Endothelial cell of umbilical vein (primary cell): ENCODE measurements around the gene DSCAML1. TPM values are rescaled to one million over a fixed set of nuclear protein-coding genes. Genes with fewer than 3 reads are reported as not detected.

Experiments
- BruUV-seq: library from RNA; stranded (reverse); fragments of 400-500 nt; replicated peaks from 2 replicates; lab custom pipeline; 2021; lab: Mats Ljungman, UMichigan
- CTCF ChIA-PET: fragments of 300-600, 350-600 bp; sonication (Branson Sonifier 250); formaldehyde crosslinking; loops from one replicate; lab custom pipeline; 2021; ENCODE audit warnings: antibody characterized with exemption, inconsistent platforms; lab: Charles Lee
- POLR2A ChIA-PET: fragments of 300-600, 350-600 bp; sonication (Branson Sonifier 250); formaldehyde crosslinking; loops from one replicate; lab custom pipeline; 2021; ENCODE audit warnings: antibody characterized with exemption, inconsistent platforms; lab: Charles Lee
- DNase-seq: peaks from one replicate; pipeline ENCODE4 v3.0.0-alpha.2; 2011; ENCODE audit warnings: low read depth, low spot score
- FAIRE-seq: peaks from 2 replicates; lab custom pipeline; 2011; peaks lifted over from hg19 to GRCh38; lab: Jason Lieb, UNC
- H2AFZ ChIP-seq: 2 replicates; pipeline ENCODE4 v1.6.0; 2012; ENCODE audit warnings: low read depth, low read length, control low read depth, inconsistent platforms
- H3K27ac ChIP-seq: 2 replicates; pipeline ENCODE4 v1.5.1; 2011; ENCODE audit warnings: low read depth, mild to moderate bottlenecking, control low read depth, low read length, moderate library complexity; ENCODE audit not compliant: insufficient read depth
- H3K27me3 ChIP-seq, 2 experiments: 2 replicates each; pipeline versions ENCODE4 v1.6.0 to v1.6.1; 2011; ENCODE audit warnings: low read length in 2 of 2, mixed read lengths in 1 of 2; ENCODE audit not compliant: control insufficient read depth in 2 of 2, insufficient read depth in 2 of 2
- H3K36me3 ChIP-seq, 2 experiments: 2 replicates in 1 of 2; 3 replicates in 1 of 2; pipeline ENCODE4 v1.5.1; 2011; ENCODE audit warnings: low read length in 2 of 2, mild to moderate bottlenecking in 1 of 2, moderate library complexity in 1 of 2; ENCODE audit not compliant: control insufficient read depth in 2 of 2, insufficient read depth in 2 of 2; ENCODE audit errors: extremely low read depth in 1 of 2
- H3K4me1 ChIP-seq: 3 replicates; pipeline ENCODE4 v1.5.1; 2011; ENCODE audit warnings: mild to moderate bottlenecking, low read length; ENCODE audit not compliant: control insufficient read depth, insufficient read depth; ENCODE audit errors: extremely low read depth
- H3K4me2 ChIP-seq: 2 replicates; pipeline ENCODE4 v1.6.1; 2011; ENCODE audit warnings: low read length, control low read depth, mixed read lengths; ENCODE audit not compliant: insufficient read depth
- H3K4me3 ChIP-seq, 3 experiments: fragments of 200-600 bp in 1 of 3; sonication (generic), shearing (Covaris generic) in 1 of 3; replicated peaks in 1 of 3; 2 replicates each; pipeline ENCODE4 v1.5.1; 2011 to 2016; ENCODE audit warnings: control low read depth in 3 of 3, low read length in 3 of 3, mild to moderate bottlenecking in 2 of 3, inconsistent platforms in 1 of 3, low read depth in 1 of 3, moderate library complexity in 1 of 3; ENCODE audit not compliant: insufficient read depth in 1 of 3
- H3K79me2 ChIP-seq: 2 replicates; pipeline ENCODE4 v1.6.0; 2012; ENCODE audit warnings: low read length, inconsistent platforms; ENCODE audit not compliant: control insufficient read depth, insufficient read depth
- H3K9ac ChIP-seq: replicated peaks from 2 replicates; pipeline ENCODE3; 2011; ENCODE audit warnings: low read length, control low read depth; ENCODE audit not compliant: insufficient read depth; ENCODE audit errors: extremely low read depth
- H3K9me1 ChIP-seq: replicated peaks from 3 replicates; pipeline ENCODE4 v1.6.0; 2011; ENCODE audit warnings: mild to moderate bottlenecking, low read length; ENCODE audit not compliant: control insufficient read depth, insufficient read depth; ENCODE audit errors: extremely low read depth
- H3K9me3 ChIP-seq: replicated peaks from 2 replicates; pipeline ENCODE4 v1.5.1; 2012; ENCODE audit warnings: low read length, inconsistent platforms; ENCODE audit not compliant: control insufficient read depth, insufficient read depth
- H4K20me1 ChIP-seq: replicated peaks from 2 replicates; pipeline ENCODE3; 2011; ENCODE audit warnings: mild to moderate bottlenecking, low read length; ENCODE audit not compliant: control insufficient read depth, insufficient read depth; ENCODE audit errors: extremely low read depth
- CTCF ChIP-seq, 2 donors: IDR thresholded peaks; 1 replicate in 1 of 2; 2 replicates in 1 of 2; pipeline ENCODE4 v1.5.1; 2011; ENCODE audit warnings: low read length in 2 of 2, mild to moderate bottlenecking in 2 of 2, moderate library complexity in 2 of 2, control low read depth in 1 of 2, inconsistent platforms in 1 of 2, low read depth in 1 of 2; ENCODE audit not compliant: insufficient read depth in 1 of 2; ENCODE audit errors: extremely low read depth in 1 of 2
- MAX ChIP-seq: IDR thresholded peaks from 2 replicates; pipeline ENCODE4 v1.6.1; 2011; ENCODE audit not compliant: insufficient read depth, insufficient read length
- MYC ChIP-seq: IDR thresholded peaks from one replicate; pipeline ENCODE4 v1.6.1; 2011; ENCODE audit warnings: mild to moderate bottlenecking, low read depth, low read length
- dilution Hi-C: fragments of 300-500 bp; cut with MboI; formaldehyde crosslinking; loops from one replicate; pipeline ENCODE4 v1.15.0; 2019; ENCODE audit warnings: low sequenced_read_pairs; ENCODE audit not compliant: extremely low pct_ligation_motif_present
- intact Hi-C: fragments of 100-400 bp; cut with micrococcal nuclease; formaldehyde crosslinking; loops from one replicate; pipeline ENCODE4 v1.10.0; 2022
- polyA plus RNA-seq, 4 experiments: library from polyadenylated mRNA; depleted of rRNA in 3 of 4; stranded (reverse) in 3 of 4; unstranded in 1 of 4; fragments of >200 nt; gene quantifications; 2 replicates each; pipeline versions ENCODE4 v1.2.1 to v1.2.3, GENCODE V29; 2011 to 2012; ENCODE audit warnings: missing spikeins in 1 of 4
- total RNA-seq: library from RNA; stranded (reverse); gene quantifications from 2 replicates; pipeline ENCODE4 v1.2.3, GENCODE V29; 2021

Gene DSCAML1
- total and polyA plus RNA-seq, 2 donors (not counting 3 experiments of a cell fraction or from before 2014, with no cell fraction given) = not detected

- intact Hi-C loops = loop anchor here (1.0 to 10.0 kb wide), 4 partner anchors 10 to 583 kb away; partner anchors contain the start of genes PCSK7 and RNF214
- ChIA-PET POLR2A (no interaction called here), CTCF (interaction anchor here (0.6 to 12.2 kb wide), 31 partner anchors 9 to 586 kb away, joined by 3 to 520 read pairs (median 4); partner anchors contain the start of gene PCSK7)
- FAIRE-seq = peak; percentile 93
- Histone ChIP-seq H3K9me3 (no peaks in the 10 kb centered on the region), H3K9ac (no peak overlapping the region), H3K4me3 (no peak overlapping the region), H3K4me1 (peaks cover 15% of the 10 kb centered on the region), H3K79me2 (no peaks in the 10 kb centered on the region), H3K4me2 (peak overlapping the region; percentile 14), H3K36me3 (no peaks in the 10 kb centered on the region), H4K20me1 (no peaks in the 10 kb centered on the region), H3K9me1 (no peaks in the 10 kb centered on the region), H2AFZ (peak overlapping the region; percentile 92), H3K27me3 (peaks cover 0 to 1% of the 10 kb centered on the region in 2 experiments), H3K27ac (peak overlapping the region; percentile 65)
- dilution Hi-C loops = no loop called here
- BruUV-seq = no TSS peak
- peak; percentile 98 to 99 for TF ChIP-seq CTCF (IDR thresholded peaks at IDR 0.05; ENCODE audit: extremely low read depth in 1 of 2, insufficient read depth in 1 of 2, low read depth in 1 of 2, low read length in 2 of 2)
- TF ChIP-seq MAX = peak; percentile 87
- TF ChIP-seq MYC = no peak
- DNase-seq = peak; percentile 88
Measured at GRCh38 chr11:117817368-117818040, 20.5 kb upstream of the DSCAML1 start.
